GM19324 (cell line): ENCODE measurements around the gene ADAM22.
"Not testable (repeated sequence)": the region's sequence is repeated elsewhere in the genome, so short reads cannot be mapped to it uniquely, and the experiment has no call there.

Source experiments
- ATAC-seq: cut with Tn5 transposase; IDR thresholded peaks from one replicate; pipeline ENCODE4 v1.9.1; 2021; ENCODE audit warnings: mild to moderate bottlenecking, moderate library complexity; ENCODE audit not compliant: unreplicated experiment, low FRiP score

The ADAM22 gene

DNA sequence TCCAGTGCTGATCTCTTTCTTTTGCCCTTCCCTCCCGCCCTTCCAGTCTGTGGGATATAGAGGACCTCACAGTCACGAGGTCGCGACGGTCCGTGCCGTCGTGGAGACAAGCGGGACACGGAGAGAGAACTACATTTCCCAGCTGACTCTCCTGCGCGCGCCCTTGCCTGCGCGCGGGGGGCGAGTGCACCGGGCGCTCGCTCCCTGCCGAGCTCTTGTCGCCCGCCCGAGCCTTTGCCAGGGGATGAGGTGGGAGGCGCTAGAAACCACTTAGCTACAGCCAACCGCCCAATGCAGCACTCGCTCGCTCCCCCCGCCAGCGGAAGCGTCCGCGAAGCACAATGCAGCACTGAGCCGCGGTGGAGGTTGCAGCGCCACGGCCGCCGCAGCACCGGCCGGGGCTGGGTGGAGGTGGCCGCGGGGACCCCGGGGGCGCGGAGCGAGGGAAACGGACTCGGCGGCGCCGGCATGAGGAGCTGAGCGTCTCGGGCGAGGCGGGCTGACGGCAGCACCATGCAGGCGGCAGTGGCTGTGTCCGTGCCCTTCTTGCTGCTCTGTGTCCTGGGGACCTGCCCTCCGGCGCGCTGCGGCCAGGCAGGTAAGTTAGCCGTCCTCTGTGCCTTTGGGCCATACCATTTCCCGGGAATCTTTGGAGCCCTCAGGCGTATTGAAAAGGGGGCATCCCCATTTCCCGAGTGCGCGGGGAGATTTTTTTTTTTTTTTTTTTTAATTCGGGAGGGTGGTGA lies at the start of gene ADAM22:
Gene ADAM22 (plus strand): TSS at position 299 of the 746 bp plus-strand sequence. CDS start 215 bp downstream, at position 514.
- peak; percentile 97 for ATAC-seq

- no peak for ATAC-seq
Measured at GRCh38 chr7:87885018-87885417, 49.0 kb upstream of the ADAM22 start.

- no peak for ATAC-seq
Measured at GRCh38 chr7:87886875-87887274, 47.2 kb upstream of the ADAM22 start.

DNA sequence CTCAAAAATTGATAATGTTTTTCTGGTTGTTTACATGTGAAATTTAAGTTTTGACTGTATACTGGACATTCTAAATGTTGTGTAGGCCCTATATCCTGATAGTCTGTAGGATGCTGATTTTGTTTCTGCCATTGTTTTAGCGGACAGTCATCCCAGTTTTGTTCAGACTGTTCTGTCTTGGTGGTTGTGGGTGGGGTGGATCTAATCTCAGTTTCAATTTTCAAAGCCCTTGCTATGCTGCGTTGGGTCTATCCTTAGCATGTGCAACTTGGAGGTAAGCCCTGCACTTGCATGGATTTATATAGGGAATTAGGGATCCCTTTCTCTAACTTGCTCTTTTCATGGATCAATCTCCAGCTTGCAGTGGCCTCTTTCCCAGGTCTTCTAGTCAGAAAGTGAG lies 38.7 kb upstream of the ADAM22 start:
- ATAC-seq, result no peak

- ATAC-seq, result no peak
Measured at GRCh38 chr7:87899255-87899654, 34.8 kb upstream of the ADAM22 start.

DNA sequence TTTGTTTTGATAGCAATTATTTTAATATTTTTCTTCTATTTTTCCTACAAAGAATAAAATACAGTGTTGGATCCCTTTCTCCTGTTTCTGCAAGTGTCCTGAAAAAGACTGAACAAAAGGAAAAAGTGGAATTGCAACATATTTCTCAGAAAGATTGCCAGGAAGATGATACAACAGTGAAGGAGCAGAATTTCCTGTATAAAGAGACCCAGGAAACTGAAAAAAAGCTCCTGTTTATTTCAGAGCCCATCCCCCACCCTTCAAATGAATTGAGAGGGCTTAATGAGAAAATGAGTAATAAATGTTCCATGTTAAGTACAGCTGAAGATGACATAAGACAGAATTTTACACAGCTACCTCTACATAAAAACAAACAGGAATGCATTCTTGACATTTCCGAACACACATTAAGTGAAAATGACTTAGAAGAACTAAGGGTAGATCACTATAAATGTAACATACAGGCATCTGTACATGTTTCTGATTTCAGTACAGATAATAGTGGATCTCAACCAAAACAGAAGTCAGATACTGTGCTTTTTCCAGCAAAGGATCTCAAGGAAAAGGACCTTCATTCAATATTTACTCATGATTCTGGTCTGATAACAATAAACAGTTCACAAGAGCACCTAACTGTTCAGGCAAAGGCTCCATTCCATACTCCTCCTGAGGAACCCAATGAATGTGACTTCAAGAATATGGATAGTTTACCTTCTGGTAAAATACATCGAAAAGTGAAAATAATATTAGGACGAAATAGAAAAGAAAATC lies 26.7 kb upstream of the ADAM22 start:
- not testable (repeated sequence) for ATAC-seq

DNA sequence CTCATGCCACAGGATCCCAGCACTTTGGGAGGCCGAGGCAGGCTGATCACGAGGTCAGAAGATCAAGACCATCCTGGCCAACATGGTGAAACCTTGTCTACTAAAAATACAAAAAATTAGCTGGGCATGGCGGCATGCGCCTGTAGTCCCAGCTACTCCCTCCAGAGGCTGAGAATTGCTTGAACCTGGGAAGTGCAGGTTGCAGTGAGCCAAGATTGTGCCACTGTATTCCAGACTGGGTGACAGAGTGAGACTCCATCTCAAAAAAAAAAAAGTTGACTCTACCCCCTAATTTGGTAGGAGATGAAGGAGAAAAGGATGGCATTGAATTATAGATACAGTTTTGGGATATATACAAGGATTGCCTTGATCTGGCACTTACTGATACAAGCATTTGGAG lies 25.2 kb upstream of the ADAM22 start:
- ATAC-seq, result not testable (repeated sequence)

GRCh38 chr7:87912121-87912520 lies 21.9 kb upstream of the ADAM22 start:
- ATAC-seq, result no peak

- ATAC-seq, result no peak
Measured at GRCh38 chr7:87918740-87919139, 15.3 kb upstream of the ADAM22 start.

GRCh38 chr7:87919875-87920274 lies 14.2 kb upstream of the ADAM22 start:
- no peak for ATAC-seq

DNA sequence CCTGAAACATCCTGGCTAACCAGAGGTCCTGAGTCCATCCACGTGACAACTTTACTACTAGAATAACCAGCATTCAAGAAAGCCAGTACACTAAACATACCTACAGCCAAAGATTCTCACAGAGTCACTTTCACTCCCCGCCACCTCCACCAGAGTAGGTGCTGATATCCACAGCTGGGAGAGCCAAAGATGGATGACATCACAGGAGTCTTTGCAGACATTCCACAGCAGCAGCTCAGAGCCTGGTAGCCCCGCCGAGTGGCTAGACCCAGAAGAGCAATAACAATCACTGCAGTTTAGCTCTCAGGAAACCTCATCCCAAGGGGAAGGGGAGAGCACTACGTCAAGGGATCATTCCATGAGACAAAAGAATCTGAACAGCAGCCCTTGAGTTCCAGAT lies 13.5 kb upstream of the ADAM22 start:
- ATAC-seq, result no peak

DNA sequence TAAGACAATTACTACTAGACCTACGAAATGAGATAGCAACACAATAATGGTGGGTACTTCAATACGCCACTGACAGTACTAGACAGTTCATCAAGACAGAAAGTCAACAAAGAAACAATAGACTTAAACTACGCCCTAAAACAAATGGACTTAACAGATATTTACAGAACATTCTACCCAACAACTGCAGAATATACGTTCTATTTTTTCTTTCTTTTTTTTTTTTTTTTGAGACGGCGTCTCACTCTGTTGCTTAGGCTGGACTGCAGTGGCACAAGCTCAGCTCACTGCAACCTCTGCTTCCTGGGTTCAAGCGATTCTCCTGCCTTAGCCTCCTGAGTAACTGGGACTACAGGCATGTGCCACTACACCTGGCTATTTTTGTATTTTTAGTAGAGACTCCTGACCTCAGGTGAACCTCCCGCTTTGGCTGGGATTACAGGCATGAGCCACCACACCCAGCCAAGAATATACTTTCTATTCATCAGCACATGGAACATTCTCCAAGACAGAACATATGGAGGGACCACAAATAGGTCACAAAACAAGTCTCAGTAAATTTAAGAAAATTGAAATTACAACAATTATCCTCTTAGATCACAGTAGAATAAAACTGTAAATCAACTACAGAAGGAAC lies 11.2 kb upstream of the ADAM22 start:
- ATAC-seq, result not testable (repeated sequence)

DNA sequence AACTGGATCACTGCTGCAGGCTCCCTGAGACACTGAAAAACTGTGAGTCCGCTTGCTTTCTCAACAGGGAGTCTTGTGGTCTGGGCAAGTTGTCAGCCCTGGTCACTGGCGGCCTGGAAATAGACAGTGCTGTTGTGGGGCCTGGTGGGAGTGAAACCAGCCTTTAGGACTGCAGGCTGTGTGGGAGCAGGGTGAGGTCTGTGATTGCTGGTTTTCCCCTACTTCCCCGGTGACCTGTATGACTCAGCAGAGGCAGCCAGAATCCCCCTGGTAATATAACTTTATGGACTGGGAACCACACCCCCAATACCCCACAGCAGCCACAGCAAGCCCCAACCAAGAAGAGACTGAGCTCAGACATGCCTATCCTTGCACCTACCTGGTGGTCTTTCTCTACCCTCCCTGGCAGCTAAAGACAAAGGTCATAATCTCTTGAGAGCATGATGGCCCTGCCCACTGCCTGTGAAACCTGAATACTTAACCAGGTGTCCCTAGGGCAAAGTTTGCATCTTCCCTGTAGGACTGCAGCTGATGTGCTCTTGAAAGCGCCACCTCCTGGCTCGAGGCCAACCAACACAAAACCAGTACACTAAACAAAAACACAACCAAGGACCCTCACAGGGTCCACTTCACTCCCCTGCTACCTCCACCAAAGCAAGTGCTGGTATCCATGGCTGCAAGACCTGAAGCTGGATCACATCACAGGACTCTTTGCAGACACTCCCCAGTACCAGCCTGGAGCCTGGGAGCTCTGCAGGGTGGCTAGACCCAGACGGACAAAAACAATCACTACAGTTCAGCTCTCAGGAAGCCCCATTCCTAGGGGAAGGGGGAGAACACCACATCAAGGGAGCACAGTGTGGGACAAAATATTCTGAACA lies 7.2 kb upstream of the ADAM22 start:
- peak; percentile 95 for ATAC-seq

- no peak for ATAC-seq
Measured at GRCh38 chr7:87933605-87933952, 472 bp upstream of the ADAM22 start.

GRCh38 chr7:87934699-87935383 lies 790 bp downstream of the ADAM22 start:
- ATAC-seq, result peak; percentile 16

DNA sequence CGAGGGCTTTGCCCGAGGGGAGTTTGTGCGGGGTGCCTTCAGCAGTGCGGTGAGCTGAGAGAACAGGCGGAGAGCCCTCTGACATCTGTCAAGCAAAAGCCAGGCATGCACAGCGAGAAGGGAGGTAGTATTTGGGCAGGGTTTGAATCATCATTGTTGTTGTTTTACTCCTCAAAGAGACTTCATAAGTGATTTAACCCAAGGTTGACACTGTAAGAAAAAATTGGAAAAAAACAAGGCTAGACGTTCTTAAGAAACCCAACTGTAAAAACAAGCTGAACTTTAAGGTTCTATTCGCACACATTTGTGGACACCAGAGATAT lies 1.3 kb downstream of the ADAM22 start:
- ATAC-seq, result no peak

DNA sequence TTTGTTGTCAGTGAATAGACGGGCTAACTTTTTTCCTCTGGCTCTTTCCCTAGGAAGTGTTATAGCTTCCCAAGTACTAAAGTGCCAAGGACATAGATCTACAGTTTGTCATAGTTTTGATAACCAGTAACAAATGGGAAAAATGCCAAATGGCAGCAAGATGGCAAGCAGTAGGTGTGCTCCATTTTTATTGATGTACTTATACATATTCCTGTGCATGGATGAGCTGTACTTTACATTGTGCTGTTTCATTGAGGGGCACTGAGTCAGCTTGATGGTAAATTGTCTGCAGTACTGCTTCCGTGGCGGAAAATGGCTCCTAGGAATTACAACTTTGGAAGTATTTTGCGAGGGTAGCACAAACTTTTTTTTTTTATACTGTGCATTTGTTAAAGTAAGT lies 7.1 kb downstream of the ADAM22 start:
- ATAC-seq, result no peak

GRCh38 chr7:87944547-87944946 lies 10.5 kb downstream of the ADAM22 start:
- peak; percentile 64 for ATAC-seq

DNA sequence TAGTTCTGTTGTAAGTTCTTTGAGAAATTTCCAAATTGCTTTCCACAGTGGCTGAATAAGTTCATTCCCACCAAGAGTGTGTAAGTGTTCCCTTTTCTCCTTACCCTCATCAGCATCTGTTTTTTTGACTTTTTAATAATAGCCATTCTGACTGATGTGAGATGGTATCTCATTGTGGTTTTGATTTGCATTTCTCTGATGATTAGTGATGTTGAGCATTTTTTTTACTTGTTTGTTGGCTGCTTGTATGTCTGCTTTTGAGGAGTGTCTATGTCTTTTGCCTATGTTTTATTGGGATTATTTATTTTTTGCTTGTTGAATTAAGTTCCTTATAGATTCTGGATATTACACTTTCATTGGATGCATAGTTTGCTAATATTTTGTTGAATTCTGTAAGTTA lies 11.9 kb downstream of the ADAM22 start:
- not testable (repeated sequence) for ATAC-seq

GRCh38 chr7:87948371-87948770 lies 14.3 kb downstream of the ADAM22 start:
- no peak for ATAC-seq
